ENCODE measurements around the gene TCP10L. TPM values are rescaled to one million over a fixed set of nuclear protein-coding genes. Genes with fewer than 3 reads are reported as not detected.

Gene TCP10L
- total RNA-seq, 1 donor from 2014 or later = 0.78 TPM

DNA sequence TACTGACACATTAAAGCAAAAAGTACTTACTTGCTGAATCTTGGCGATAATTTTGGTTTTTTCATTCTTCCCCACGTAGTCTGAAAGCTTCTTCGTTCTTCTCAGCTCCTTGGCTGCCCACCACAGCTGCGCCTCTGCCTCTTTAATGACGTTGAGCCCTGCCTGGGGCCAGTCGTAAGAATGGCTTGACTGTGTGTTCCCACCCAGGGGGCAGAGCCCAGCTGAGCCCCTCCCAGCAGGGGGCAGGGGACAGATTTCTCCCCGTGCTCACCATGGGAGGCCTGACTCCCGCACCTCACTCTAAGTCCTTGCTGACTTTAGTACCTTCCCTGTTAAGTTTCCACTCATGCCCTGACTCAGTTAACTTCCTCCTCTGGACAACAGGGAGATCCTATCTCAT lies 17.8 kb upstream of the TCP10L start:
- TF ChIP-seq, protein P1, sequence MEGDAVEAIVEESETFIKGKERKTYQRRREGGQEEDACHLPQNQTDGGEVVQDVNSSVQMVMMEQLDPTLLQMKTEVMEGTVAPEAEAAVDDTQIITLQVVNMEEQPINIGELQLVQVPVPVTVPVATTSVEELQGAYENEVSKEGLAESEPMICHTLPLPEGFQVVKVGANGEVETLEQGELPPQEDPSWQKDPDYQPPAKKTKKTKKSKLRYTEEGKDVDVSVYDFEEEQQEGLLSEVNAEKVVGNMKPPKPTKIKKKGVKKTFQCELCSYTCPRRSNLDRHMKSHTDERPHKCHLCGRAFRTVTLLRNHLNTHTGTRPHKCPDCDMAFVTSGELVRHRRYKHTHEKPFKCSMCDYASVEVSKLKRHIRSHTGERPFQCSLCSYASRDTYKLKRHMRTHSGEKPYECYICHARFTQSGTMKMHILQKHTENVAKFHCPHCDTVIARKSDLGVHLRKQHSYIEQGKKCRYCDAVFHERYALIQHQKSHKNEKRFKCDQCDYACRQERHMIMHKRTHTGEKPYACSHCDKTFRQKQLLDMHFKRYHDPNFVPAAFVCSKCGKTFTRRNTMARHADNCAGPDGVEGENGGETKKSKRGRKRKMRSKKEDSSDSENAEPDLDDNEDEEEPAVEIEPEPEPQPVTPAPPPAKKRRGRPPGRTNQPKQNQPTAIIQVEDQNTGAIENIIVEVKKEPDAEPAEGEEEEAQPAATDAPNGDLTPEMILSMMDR (IDR thresholded peaks at IDR 0.05) = no peak
- H3K4me1 ChIP-seq = no peaks in the 10 kb centered on the region
- H3K9me3 ChIP-seq = no peaks in the 10 kb centered on the region
- intact Hi-C loops (cut with DNase I) = loop anchor here (10.0 kb wide), 1 partner anchor 198 kb away; no protein-coding TSS in a partner anchor
- ATAC-seq = no peak
- peaks cover 83% of the 10 kb centered on the region for H3K36me3 ChIP-seq
- no peak overlapping the region for H3K27ac ChIP-seq
- no peak for DNase-seq
- no peak overlapping the region for H3K4me3 ChIP-seq
- no peaks in the 10 kb centered on the region for H3K27me3 ChIP-seq

DNA sequence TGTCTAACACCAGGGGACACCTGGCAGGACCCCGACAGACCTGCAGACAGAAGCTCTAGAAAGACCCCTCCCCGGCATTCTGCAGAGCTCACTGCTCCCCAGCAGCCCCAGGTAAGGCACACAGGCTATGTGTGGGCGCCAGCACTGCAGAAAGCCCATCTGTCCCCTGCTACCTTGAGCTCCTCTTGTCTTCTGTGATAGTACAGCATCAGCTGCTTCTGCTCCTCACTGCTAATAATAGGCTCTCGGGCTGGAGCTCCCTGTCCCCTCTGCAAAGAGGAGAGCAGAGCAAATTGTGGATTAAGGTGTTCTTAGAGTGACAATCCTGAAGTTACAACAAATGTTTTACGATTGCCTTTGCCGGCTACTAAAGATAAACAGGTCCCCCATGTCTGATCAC lies 16.8 kb upstream of the TCP10L start:
- Histone ChIP-seq H3K9me3 (no peaks in the 10 kb centered on the region), H3K27me3 (no peaks in the 10 kb centered on the region), H3K4me1 (no peaks in the 10 kb centered on the region), H3K27ac (no peak overlapping the region), H3K4me3 (no peak overlapping the region), H3K36me3 (peaks cover 73% of the 10 kb centered on the region)
- TF ChIP-seq, protein P1 (IDR thresholded peaks at IDR 0.05) = no peak
- no peak for ATAC-seq
- no peak for DNase-seq
- intact Hi-C loops (cut with DNase I) = loop anchor here (10.0 kb wide), 1 partner anchor 197 kb away; no protein-coding TSS in a partner anchor

DNA sequence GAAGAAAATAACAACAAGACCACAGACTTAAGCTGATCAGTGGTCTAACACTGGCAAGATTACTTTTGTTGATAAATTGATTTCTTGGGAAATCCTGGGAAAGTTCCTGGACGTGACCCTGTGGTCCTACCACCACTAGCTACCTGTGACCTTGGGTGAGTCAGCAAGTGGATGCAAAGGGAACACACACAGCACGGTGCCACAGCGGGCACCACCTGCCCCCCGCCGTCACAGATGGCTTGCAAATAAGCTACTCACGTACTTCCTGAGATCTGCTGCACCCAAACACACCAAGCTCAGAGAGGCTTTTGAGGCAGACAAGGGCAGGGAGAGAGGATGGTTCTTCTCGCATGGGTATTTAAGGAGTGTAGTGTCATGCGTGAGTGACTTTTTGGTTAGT lies 14.2 kb upstream of the TCP10L start:
- H3K36me3 ChIP-seq = peaks cover 47% of the 10 kb centered on the region
- no peaks in the 10 kb centered on the region for H3K9me3 ChIP-seq
- H3K27ac ChIP-seq = no peak overlapping the region
- no peaks in the 10 kb centered on the region for H3K27me3 ChIP-seq
- intact Hi-C loops (cut with DNase I) = loop anchor here (10.0 kb wide), 1 partner anchor 125 kb away; no protein-coding TSS in a partner anchor
- H3K4me3 ChIP-seq = no peak overlapping the region
- DNase-seq (no peak), ATAC-seq (no peak)
- TF ChIP-seq, protein P1 (IDR thresholded peaks at IDR 0.05) = no peak
- no peaks in the 10 kb centered on the region for H3K4me1 ChIP-seq

DNA sequence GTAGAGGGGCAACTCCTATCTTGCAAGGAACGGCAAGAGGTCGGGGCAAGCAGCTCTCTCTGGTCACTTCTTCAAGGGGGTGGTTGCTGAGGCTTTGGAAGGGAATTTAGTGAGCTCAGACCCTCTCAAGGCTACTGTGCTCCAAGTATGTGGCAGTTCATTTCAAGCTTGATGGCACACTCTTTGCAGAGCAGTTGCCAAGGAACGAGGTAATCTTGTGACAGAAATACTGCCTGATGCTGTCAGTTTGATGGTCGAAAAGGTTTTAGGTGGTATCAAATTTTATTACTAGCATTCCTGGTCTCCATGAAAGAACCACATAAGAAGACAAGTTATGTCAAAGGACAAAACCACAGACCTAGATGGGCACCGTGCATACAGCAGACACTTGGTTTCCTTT lies 13.8 kb upstream of the TCP10L start:
- Histone ChIP-seq H3K9me3 (no peaks in the 10 kb centered on the region), H3K4me1 (no peaks in the 10 kb centered on the region), H3K4me3 (no peak overlapping the region), H3K27ac (no peak overlapping the region), H3K27me3 (no peaks in the 10 kb centered on the region), H3K36me3 (peaks cover 43% of the 10 kb centered on the region)
- intact Hi-C loops (cut with DNase I) = loop anchor here (10.0 kb wide), 1 partner anchor 124 kb away; no protein-coding TSS in a partner anchor
- no peak for DNase-seq
- no peak for ATAC-seq
- TF ChIP-seq, protein P1 (IDR thresholded peaks at IDR 0.05) = no peak

DNA sequence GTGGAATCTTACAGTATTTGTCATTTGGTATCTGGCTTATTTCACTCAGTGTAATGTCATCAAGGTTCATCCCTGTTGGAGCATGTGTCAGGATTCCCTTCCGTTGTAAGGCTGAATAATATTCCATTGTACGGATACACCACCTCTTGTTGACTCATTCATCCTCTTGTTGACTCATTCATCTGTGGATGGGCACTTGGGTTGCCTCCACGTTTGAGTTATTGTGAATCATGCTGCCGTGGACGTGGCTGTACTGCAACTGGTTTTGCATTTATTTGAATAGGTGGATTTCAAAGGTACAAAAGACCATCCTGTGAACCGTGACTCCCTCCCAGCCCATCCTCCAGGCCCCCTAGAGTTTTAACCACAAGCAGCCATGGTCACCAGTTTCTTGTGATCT lies 11.9 kb upstream of the TCP10L start:
- no peaks in the 10 kb centered on the region for H3K4me1 ChIP-seq
- H3K27me3 ChIP-seq = no peaks in the 10 kb centered on the region
- DNase-seq = no peak
- no peak overlapping the region for H3K4me3 ChIP-seq
- no peak overlapping the region for H3K27ac ChIP-seq
- TF ChIP-seq, protein P1 (IDR thresholded peaks at IDR 0.05) = no peak
- no peaks in the 10 kb centered on the region for H3K9me3 ChIP-seq
- peaks cover 24% of the 10 kb centered on the region for H3K36me3 ChIP-seq
- ATAC-seq = no peak
- intact Hi-C loops (cut with DNase I) = loop anchor here (10.0 kb wide), 1 partner anchor 122 kb away; no protein-coding TSS in a partner anchor

DNA sequence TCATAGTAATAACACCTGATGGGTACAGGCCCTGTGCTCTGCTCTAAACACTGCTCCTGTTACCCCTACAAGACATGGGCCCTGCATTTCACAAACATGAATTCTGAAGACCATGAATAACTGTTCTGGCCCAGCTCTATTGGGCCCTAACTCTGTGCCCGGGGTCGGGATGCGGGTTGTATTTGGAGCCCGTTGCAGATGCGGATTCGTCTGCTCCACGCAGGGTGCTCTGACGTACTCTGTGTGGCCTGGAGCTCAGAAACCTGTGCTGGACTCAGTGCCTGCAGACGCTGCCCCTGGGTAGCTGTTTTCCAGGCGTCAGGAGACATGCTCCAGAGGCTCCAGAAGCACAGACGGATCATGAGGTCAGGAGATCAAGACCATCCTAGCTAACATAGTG lies 10.1 kb upstream of the TCP10L start:
- Histone ChIP-seq H3K27me3 (no peaks in the 10 kb centered on the region), H3K4me3 (no peak overlapping the region), H3K4me1 (no peaks in the 10 kb centered on the region), H3K36me3 (peaks cover 13% of the 10 kb centered on the region), H3K27ac (no peak overlapping the region), H3K9me3 (no peaks in the 10 kb centered on the region)
- no peak for DNase-seq
- TF ChIP-seq, protein P1 (IDR thresholded peaks at IDR 0.05) = no peak
- ATAC-seq = no peak
- intact Hi-C loops (cut with DNase I) = loop anchor here (10.0 kb wide), 1 partner anchor 121 kb away; no protein-coding TSS in a partner anchor
